GM20000 (cell line): ENCODE data around the gene PROX1.
"Not testable (repeated sequence)": the region's sequence is repeated elsewhere in the genome, so short reads cannot be mapped to it uniquely, and the experiment has no call there.

Experiments used
- DNase-seq: peaks from one replicate; pipeline ENCODE4 v3.0.0; 2012; ENCODE audit warnings: low spot score
- TF ChIP-seq, protein P1 (sequence below): IDR thresholded peaks from 2 replicates; pipeline ENCODE4 v1.5.1; 2012; ENCODE audit warnings: mild to moderate bottlenecking, control low read depth; ENCODE audit errors: extremely low read depth, missing control alignments

Gene PROX1

DNA sequence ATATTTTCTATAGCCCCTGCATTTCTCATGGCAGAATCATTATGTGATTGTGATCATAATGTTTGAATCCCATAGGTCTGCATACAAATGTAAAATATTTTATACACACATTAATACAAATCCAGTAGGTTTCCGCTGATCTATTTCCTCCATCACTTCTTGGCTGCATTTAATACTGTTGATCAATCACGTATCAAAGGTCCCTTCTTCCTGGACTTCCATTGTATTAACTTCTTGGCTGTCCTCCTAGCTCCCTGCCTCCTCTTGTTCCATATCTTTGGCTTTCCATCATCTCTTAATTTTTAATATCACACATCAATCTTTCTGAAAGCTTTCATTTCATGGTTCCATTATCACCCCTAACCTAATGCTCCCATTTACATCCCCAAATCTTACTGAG, 97.6 kb downstream of the PROX1 start:
- TF ChIP-seq, protein P1, sequence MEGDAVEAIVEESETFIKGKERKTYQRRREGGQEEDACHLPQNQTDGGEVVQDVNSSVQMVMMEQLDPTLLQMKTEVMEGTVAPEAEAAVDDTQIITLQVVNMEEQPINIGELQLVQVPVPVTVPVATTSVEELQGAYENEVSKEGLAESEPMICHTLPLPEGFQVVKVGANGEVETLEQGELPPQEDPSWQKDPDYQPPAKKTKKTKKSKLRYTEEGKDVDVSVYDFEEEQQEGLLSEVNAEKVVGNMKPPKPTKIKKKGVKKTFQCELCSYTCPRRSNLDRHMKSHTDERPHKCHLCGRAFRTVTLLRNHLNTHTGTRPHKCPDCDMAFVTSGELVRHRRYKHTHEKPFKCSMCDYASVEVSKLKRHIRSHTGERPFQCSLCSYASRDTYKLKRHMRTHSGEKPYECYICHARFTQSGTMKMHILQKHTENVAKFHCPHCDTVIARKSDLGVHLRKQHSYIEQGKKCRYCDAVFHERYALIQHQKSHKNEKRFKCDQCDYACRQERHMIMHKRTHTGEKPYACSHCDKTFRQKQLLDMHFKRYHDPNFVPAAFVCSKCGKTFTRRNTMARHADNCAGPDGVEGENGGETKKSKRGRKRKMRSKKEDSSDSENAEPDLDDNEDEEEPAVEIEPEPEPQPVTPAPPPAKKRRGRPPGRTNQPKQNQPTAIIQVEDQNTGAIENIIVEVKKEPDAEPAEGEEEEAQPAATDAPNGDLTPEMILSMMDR: no peak
- no peak for DNase-seq

DNA sequence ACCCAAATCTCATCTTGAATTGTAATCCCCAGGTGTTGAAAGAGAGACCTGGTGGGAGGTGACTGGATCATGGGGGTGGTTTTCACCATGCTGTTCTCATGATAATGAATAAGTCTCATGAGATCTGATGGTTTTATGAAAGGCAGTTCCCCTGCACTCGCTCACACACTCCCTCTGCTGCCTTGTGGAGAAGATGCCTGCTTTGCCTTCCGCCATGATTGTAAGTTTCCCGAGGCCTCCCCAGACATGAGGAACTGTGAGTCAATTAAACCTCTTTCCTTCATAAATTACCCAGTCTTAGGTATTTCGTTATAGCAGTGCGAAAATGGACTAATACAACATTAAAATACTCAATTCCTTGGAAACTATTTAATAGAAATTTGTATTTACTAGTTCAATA, 99.2 kb downstream of the PROX1 start:
- no peak for DNase-seq

DNA sequence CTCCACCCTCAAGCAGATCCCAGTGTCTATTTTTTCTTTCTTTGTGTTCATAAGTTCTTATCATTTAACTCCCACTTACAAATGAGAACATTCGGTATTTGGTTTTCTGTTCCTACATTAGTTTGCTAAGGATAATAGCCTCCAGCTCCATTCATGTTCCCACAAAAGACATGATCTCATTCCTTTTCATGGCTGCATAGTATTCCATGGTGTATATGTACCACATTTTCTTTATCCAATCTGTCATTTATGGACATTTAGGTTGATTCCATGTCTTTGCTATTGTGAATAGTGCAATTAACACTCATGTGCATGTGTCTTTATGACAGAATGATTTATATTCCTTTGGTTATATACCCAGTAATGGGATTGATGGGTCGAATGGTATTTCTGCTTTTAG, 101.2 kb downstream of the PROX1 start:
- DNase-seq: not testable (repeated sequence)

More for the DNA sequence above, 99.2 kb downstream of the PROX1 start:
- TF ChIP-seq, protein P1: no peak
